GM12874 (cell line): ENCODE data around the gene CFAP53.

ENCODE experiments used
- CTCF ChIP-seq: IDR thresholded peaks from 2 replicates; pipeline ENCODE4 v1.5.1; 2011; ENCODE audit warnings: low read depth, mild to moderate bottlenecking, control low read depth, low read length, moderate library complexity; ENCODE audit not compliant: insufficient read depth

Gene CFAP53

GRCh38 chr18:50192995-50193795 is 73.1 kb downstream of the CFAP53 start:
- no peak for TF ChIP-seq CTCF

- TF ChIP-seq CTCF = no peak
Observed at GRCh38 chr18:50190926-50191325, 75.4 kb downstream of the CFAP53 start.

- TF ChIP-seq CTCF = no peak
Observed at GRCh38 chr18:50190236-50190635, 76.1 kb downstream of the CFAP53 start.

GRCh38 chr18:50189160-50189559 is 77.1 kb downstream of the CFAP53 start:
- TF ChIP-seq CTCF = no peak

GRCh38 chr18:50188652-50189051 is 77.6 kb downstream of the CFAP53 start:
- no peak for TF ChIP-seq CTCF

GRCh38 chr18:50187659-50188058 is 78.6 kb downstream of the CFAP53 start:
- TF ChIP-seq CTCF = no peak

- TF ChIP-seq CTCF = no peak
Observed at GRCh38 chr18:50186385-50186784, 79.9 kb downstream of the CFAP53 start.
